GM18858 (cell line): ENCODE measurements around the gene GPHA2.

Experiments
- ATAC-seq: cut with Tn5 transposase; IDR thresholded peaks from one replicate; pipeline ENCODE4 v1.9.1; 2021; ENCODE audit not compliant: unreplicated experiment

The GPHA2 gene

GRCh38 chr11:64911689-64912088, 24.0 kb downstream of the GPHA2 start:
- no peak for ATAC-seq

- no peak for ATAC-seq
Measured at GRCh38 chr11:64911142-64911541, 24.6 kb downstream of the GPHA2 start.

- ATAC-seq, result no peak
Measured at GRCh38 chr11:64910451-64911093, 25.1 kb downstream of the GPHA2 start.

- ATAC-seq, result no peak
Measured at GRCh38 chr11:64909653-64910343, 25.9 kb downstream of the GPHA2 start.

- ATAC-seq, result no peak
Measured at GRCh38 chr11:64908766-64909165, 26.9 kb downstream of the GPHA2 start.

GRCh38 chr11:64906314-64906635, 29.4 kb downstream of the GPHA2 start:
- ATAC-seq, result no peak

- ATAC-seq, result no peak
Measured at GRCh38 chr11:64905516-64906313, 30.0 kb downstream of the GPHA2 start.

GRCh38 chr11:64903291-64903833, 32.3 kb downstream of the GPHA2 start:
- ATAC-seq, result no peak

- ATAC-seq, result no peak
Measured at GRCh38 chr11:64902102-64902900, 33.4 kb downstream of the GPHA2 start.

GRCh38 chr11:64900774-64901173, 34.9 kb downstream of the GPHA2 start:
- no peak for ATAC-seq

GRCh38 chr11:64900263-64900678, 35.4 kb downstream of the GPHA2 start:
- ATAC-seq, result no peak

GRCh38 chr11:64898541-64898940, 37.2 kb downstream of the GPHA2 start:
- no peak for ATAC-seq

- ATAC-seq, result no peak
Measured at GRCh38 chr11:64898076-64898445, 37.6 kb downstream of the GPHA2 start.

- ATAC-seq, result no peak
Measured at GRCh38 chr11:64897381-64898075, 38.2 kb downstream of the GPHA2 start.

- no peak for ATAC-seq
Measured at GRCh38 chr11:64896448-64897022, 39.2 kb downstream of the GPHA2 start.

- ATAC-seq, result no peak
Measured at GRCh38 chr11:64894812-64895452, 40.8 kb downstream of the GPHA2 start.

GRCh38 chr11:64894070-64894811, 41.5 kb downstream of the GPHA2 start:
- no peak for ATAC-seq

GRCh38 chr11:64893194-64894069, 42.3 kb downstream of the GPHA2 start:
- ATAC-seq, result no peak
